Caki2 (cell line): ENCODE data around the gene CBX3. TPM values are rescaled to one million over a fixed set of nuclear protein-coding genes. Genes with fewer than 3 reads are reported as not detected.
"Not testable (repeated sequence)": the region's sequence is repeated elsewhere in the genome, so short reads cannot be mapped to it uniquely, and the experiment has no call there.

Source experiments
- DNase-seq: peaks from one replicate; pipeline ENCODE4 v3.0.0-alpha.2; 2015; ENCODE audit warnings: low read depth
- in situ Hi-C: cut with HindIII; loops from 2 replicates; pipeline ENCODE4 v1.10.0; 2016; ENCODE audit warnings: low sequenced_read_pairs, low pct_unique_long_range_greater_than_20kb, mixed read lengths
- total RNA-seq: library from RNA; depleted of rRNA; stranded (reverse); fragments of >200 nt; shearing (Covaris generic); gene quantifications from 2 replicates; pipeline ENCODE4 v1.2.3, GENCODE V29; 2014; ENCODE audit warnings: low replicate concordance

The CBX3 gene
- total RNA-seq, 1 experiment from 2014 or later, result 250 TPM

DNA sequence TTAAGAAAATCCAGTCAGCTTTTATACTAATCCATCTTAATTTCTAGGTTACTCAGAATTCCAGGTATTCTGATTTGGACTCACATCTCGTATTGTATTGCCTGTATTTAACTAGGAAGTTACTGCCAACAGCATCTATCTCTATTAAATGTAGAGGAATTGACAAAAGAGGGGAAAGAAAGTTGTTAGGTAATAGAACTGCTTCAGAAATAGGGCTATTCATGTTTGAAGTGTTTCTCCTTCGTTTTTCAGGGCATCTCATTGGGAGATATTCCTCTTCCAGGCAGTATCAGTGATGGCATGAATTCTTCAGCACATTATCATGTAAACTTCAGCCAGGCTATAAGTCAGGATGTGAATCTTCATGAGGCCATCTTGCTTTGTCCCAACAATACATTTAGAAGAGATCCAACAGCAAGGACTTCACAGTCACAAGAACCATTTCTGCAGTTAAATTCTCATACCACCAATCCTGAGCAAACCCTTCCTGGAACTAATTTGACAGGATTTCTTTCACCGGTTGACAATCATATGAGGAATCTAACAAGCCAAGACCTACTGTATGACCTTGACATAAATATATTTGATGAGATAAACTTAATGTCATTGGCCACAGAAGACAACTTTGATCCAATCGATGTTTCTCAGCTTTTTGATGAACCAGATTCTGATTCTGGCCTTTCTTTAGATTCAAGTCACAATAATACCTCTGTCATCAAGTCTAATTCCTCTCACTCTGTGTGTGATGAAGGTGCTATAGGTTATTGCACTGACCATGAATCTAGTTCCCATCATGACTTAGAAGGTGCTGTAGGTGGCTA, 17.1 kb upstream of the CBX3 start:
- in situ Hi-C loops, DNase-seq: not testable (repeated sequence)

- DNase-seq, result no peak
- in situ Hi-C loops, result no loop called here
Measured at GRCh38 chr7:26185131-26185843, 16.3 kb upstream of the CBX3 start.

DNA sequence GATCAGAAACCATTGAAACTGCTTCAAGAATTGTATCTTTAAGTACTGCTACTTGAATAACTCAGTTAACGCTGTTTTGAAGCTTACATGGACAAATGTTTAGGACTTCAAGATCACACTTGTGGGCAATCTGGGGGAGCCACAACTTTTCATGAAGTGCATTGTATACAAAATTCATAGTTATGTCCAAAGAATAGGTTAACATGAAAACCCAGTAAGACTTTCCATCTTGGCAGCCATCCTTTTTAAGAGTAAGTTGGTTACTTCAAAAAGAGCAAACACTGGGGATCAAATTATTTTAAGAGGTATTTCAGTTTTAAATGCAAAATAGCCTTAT, 15.7 kb upstream of the CBX3 start:
- DNase-seq, result no peak
- in situ Hi-C loops, result no loop called here

DNA sequence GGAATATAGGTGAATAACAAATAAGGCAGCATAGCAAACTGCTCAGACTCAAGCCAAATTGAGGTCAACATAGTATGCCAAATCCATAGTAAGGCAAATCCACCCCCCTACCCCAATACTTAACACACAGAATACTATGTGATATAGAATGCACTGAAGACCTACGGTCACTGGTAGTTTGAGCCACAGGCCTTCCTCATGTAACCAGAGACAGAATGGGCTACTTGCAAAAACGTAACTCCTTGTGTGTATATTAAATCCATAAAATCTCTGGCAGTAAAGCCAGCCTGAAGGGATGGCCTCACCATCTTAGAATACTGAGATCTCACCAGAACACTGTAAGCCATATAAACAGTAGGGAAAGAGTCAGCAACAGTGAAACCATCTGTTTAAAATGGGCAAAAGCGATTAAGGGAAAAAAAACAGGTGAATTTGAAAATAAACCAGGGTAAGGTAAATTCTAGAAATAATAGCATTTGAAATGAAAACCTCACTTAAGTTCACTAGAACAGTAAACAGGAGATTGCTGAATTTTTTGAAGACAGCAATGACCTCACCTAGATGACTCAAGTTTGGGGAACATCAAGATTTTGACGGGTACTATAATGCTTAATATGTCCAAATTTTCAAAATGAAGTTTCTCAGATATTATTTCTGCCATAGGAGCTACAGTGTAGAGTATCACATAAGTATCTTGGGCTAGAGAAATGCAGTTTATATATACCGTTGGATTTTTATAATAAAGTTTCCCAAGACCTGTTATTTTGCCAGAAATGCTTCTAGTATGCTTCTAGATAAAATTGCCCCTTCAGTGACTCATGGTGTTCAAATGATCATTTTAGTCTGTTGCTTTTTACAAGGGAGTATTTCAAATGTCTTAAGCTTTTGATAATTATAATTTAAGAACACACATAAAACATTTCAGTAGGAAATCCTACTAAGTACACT, 14.9 kb upstream of the CBX3 start:
- DNase-seq, result no peak
- in situ Hi-C loops, result no loop called here

GRCh38 chr7:26187380-26188205, 14.0 kb upstream of the CBX3 start:
- in situ Hi-C loops, result no loop called here
- DNase-seq, result peak; percentile 46

DNA sequence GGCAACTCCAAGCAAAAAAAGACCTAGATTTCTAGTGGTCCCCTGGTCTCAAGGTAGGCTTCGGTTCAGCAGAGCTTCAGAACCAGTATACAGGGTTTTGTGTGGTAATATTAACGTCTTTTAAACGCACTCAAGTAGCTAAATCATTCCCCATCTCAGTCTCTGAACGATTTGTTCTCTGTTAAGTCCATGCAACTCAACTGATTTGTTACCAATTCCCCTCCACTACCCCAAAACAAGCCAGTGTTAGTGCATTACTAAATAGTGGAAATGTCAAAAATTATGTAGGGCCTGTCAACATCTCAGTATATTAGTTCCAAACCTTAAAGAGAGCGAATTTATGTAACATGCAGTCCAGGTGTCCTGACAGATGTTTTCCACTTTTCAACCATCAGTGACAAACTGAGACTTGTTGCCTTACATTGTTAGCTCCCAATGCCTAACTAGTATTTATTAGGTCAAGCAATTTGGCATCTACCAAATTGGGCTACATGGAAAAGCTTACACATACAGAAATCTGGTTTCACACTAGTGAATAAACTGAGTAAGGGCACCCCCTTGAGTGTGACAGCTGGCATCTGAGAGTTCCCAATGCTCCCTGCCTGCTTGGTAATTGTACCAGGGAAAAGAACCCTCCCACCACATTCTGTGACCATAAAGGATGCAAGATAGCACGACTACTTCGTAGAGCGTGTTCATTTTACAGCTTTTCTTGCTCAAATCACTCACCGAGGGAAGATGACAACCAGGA, 13.2 kb upstream of the CBX3 start:
- DNase-seq, result no peak
- in situ Hi-C loops, result no loop called here

DNA sequence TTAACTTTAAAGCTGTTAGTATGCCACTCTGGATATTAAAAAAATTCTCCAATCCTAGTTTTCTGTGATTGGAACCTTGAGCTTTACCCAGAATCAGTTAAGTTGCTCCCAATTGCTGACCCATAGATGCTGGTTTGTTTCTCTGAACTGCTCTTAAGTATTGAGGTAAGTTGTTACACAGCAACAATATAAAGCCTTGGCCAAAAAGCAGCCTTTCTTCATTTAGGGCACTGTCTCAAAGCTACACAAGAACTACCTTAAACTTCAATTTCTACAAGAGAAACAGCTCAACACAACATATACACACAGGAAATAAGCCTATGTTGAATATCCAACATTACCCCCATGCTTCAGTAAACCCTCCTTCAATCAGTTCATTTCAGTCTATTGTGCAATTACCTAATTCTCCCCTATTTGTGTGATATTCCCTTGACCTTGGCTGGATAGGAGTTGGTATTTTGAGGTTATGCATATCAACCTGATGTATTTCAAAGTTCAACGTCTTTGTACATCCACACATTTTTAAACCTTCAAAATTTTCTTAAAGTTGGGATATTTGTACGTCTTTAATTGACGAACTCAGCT, 12.5 kb upstream of the CBX3 start:
- no peak for DNase-seq
- in situ Hi-C loops, result no loop called here

DNA sequence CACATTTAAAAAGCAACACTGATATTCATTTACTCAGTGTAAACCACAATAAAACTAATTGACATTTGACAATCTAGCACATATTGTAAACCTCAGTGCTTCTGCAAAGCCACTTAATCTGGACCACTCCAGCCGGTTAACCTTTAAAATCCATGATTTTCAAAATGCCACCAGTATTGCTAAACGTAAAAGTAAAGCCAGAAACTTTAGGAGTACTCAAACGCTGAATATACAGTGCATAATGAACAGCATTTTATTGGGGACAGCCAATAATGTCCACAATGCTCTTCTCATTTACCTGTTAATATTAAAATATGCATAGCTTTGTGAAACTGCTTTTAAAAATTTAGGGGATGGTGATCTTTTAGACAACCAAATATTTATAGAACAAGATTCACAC, 11.8 kb upstream of the CBX3 start:
- DNase-seq, result no peak
- in situ Hi-C loops, result loop anchor here (10.0 kb wide), 1 partner anchor 95 kb away; no protein-coding TSS in a partner anchor

DNA sequence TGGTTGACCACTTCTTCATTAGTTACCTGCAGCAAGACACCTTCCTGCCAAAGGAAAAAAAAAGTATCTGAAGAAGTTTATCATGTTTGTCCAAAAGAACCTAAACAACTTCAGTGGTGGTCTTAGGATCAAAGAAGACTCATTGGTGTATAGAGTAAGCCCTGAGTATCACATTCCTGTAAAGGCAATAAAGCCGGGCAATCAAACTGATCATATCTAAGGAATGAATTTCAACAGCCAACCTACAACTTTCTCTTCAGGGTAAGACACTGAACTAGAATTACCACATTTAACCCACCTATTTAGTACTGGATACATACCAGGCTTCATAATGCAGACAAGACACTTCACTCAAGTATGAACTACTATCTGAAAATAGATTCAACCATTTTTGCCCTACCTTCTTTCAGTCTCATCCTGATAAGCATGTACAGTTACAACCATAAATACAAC, 11.1 kb upstream of the CBX3 start:
- DNase-seq, result no peak
- in situ Hi-C loops, result loop anchor here (10.0 kb wide), 1 partner anchor 96 kb away; no protein-coding TSS in a partner anchor

- no peak for DNase-seq
- in situ Hi-C loops, result loop anchor here (10.0 kb wide), 1 partner anchor 97 kb away; no protein-coding TSS in a partner anchor
Measured at GRCh38 chr7:26191233-26191973, 10.1 kb upstream of the CBX3 start.

- in situ Hi-C loops, result loop anchor here (10.0 kb wide), 1 partner anchor 97 kb away; no protein-coding TSS in a partner anchor
- DNase-seq, result no peak
Measured at GRCh38 chr7:26191974-26192479, 9.5 kb upstream of the CBX3 start.

- DNase-seq, result no peak
- in situ Hi-C loops, result loop anchor here (10.0 kb wide), 1 partner anchor 98 kb away; no protein-coding TSS in a partner anchor
Measured at GRCh38 chr7:26192485-26193087, 9.0 kb upstream of the CBX3 start.

DNA sequence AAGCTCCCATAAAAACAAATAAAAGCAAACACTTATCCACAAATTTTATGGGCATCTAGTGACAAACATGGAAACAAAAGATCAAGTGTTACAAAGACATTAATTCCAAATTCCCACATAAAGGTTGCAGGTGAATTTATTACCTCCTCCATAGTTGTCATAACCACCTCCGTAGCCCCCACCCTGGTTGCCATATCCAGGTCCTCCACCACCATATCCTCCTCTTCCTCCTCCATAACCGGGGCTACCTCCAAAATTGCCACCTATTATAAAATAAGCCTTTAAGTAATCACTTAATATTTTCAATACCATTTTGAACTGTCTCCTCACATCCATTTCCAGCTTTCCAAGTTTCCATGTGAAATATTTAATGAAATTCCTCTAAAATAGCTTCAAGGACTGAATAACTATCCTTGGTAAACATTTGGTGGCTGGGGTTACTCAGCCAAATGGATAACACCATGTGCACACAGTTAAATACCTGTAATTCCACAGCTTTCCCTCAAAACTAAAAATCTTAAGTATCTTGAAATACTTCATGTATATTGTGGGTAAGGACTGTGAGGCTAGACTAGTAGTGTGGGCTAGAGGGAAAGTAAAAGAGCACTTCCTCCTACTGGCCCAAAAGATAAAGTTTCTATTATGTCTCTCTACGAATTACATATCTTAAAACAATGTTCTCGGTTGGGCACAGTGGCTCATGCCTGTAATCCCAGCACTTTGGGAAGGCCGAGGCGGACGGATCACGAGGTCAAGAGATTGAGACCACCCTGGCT, 7.9 kb upstream of the CBX3 start:
- DNase-seq, result no peak
- in situ Hi-C loops, result loop anchor here (10.0 kb wide), 1 partner anchor 99 kb away; no protein-coding TSS in a partner anchor

DNA sequence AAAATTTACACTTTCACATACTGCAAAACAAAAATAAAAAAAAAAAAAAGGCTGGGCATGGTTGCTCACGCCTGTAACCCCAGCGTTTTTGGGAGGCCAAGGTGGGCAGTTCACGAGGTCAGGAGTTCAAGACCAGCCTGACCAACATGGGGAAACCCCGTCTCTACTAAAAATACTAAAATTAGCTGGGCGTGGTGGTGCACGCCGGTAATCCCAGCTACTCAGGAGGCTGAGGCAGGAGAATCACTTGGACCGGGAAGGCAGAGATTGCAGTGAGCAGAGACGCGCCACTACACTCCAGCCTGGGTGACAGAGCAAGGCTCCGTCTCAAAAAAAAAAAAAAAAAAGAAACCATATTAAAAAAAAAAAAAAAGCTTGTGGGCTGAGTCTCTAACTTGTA, 6.8 kb upstream of the CBX3 start:
- in situ Hi-C loops, result loop anchor here (10.0 kb wide), 1 partner anchor 100 kb away; no protein-coding TSS in a partner anchor
- not testable (repeated sequence) for DNase-seq
